A673 (cell line): ENCODE measurements around the gene DENND1A.

ENCODE experiments used
- EZH2 ChIP-seq: fragments of 200-600 bp; sonication (generic); IDR thresholded peaks from 2 replicates; pipeline ENCODE4 v1.6.1; 2017; ENCODE audit warnings: borderline replicate concordance, low read depth, mild to moderate bottlenecking, mixed read lengths, antibody characterized with exemption, low read length; ENCODE audit not compliant: poor library complexity, severe bottlenecking
- TF ChIP-seq, protein P1 (sequence below): fragments of 300-800, 200-600 bp; sonication (generic); conservative IDR thresholded peaks from 2 replicates; pipeline ENCODE4 v1.5.1; 2017; ENCODE audit warnings: low read depth, mild to moderate bottlenecking, antibody characterized with exemption, low read length, moderate library complexity, mixed read lengths

DNA sequence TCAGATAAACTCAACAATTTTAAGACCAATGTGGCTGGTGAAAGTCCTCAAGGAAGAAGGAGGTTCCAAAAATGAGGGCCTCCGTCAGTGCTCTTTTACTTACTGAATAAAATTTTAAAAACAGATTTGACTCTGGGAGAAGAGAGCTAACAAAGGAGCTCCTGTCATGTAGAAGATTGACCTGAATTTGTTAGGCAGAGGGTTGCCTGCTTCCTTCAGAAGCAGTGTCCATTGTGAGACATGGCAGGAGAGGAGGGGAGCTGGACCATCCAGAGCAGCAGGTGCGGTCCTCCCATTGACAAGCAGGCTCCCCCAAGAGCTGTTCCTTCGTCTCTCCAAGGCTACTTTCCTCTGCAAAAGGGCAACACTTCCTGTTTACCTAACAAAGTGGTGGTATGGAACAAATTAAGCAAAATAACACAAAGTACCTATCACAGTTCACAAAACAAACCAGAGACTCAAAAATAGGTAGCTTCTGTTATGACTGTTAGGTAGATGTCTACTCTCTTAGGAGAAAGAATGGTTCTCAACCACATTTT, 238.1 kb downstream of the DENND1A start:
- TF ChIP-seq, protein P1, sequence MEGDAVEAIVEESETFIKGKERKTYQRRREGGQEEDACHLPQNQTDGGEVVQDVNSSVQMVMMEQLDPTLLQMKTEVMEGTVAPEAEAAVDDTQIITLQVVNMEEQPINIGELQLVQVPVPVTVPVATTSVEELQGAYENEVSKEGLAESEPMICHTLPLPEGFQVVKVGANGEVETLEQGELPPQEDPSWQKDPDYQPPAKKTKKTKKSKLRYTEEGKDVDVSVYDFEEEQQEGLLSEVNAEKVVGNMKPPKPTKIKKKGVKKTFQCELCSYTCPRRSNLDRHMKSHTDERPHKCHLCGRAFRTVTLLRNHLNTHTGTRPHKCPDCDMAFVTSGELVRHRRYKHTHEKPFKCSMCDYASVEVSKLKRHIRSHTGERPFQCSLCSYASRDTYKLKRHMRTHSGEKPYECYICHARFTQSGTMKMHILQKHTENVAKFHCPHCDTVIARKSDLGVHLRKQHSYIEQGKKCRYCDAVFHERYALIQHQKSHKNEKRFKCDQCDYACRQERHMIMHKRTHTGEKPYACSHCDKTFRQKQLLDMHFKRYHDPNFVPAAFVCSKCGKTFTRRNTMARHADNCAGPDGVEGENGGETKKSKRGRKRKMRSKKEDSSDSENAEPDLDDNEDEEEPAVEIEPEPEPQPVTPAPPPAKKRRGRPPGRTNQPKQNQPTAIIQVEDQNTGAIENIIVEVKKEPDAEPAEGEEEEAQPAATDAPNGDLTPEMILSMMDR: no peak
- no peak for TF ChIP-seq EZH2
